B cell (primary cell): ENCODE results near the gene TPO. TPM values are rescaled to one million over a fixed set of nuclear protein-coding genes. Genes with fewer than 3 reads are reported as not detected.

Experiments used
- ATAC-seq: fragments of 200-7000 bp; cut with Tn5 transposase; one replicate; pipeline ENCODE4 v1.10.0; 2021; ENCODE audit warnings: low read depth, mild to moderate bottlenecking, moderate number of reproducible peaks, moderate library complexity
- CTCF ChIA-PET: fragments of 350-600 bp; sonication (Branson Sonifier 250); formaldehyde crosslinking; loops from one replicate; lab custom pipeline; 2021; ENCODE audit warnings: antibody characterized with exemption, inconsistent platforms; lab: Charles Lee
- POLR2A ChIA-PET: fragments of 350-600 bp; sonication (Branson Sonifier 250); formaldehyde crosslinking; loops from one replicate; lab custom pipeline; 2021; ENCODE audit warnings: antibody characterized with exemption; lab: Charles Lee
- DNase-seq: peaks from one replicate; pipeline ENCODE4 v3.0.0; 2013
- H2AFZ ChIP-seq: 2 replicates; pipeline ENCODE4 v1.6.1; 2012; ENCODE audit warnings: mild to moderate bottlenecking, low read depth, low read length; ENCODE audit not compliant: insufficient read depth, poor library complexity, severe bottlenecking
- H3K27ac ChIP-seq, 2 donors: 1 replicate in 1 of 2; 2 replicates in 1 of 2; pipeline ENCODE4 v1.5.1; 2012 to 2013; ENCODE audit warnings: low read length in 2 of 2, mild to moderate bottlenecking in 2 of 2, moderate library complexity in 1 of 2
- H3K27me3 ChIP-seq, 4 experiments: fragments of 200-600 bp in 1 of 4; sonication (generic) in 1 of 4; replicated peaks in 1 of 4; 1 replicate in 2 of 4; 2 replicates in 2 of 4; pipeline versions ENCODE4 v1.6.1 to v1.7.0; 2013 to 2016; ENCODE audit warnings: low read length in 3 of 4, mild to moderate bottlenecking in 2 of 4, mixed read lengths in 1 of 4, moderate library complexity in 1 of 4; ENCODE audit not compliant: insufficient read depth in 4 of 4, control insufficient read depth in 3 of 4; ENCODE audit errors: control extremely low read depth in 1 of 4
- H3K36me3 ChIP-seq, 2 experiments: replicated peaks in 1 of 2; 1 replicate in 1 of 2; 2 replicates in 1 of 2; pipeline versions ENCODE4 v1.6.1 to v1.7.1; 2013; ENCODE audit warnings: low read length in 1 of 2; ENCODE audit not compliant: insufficient read depth in 2 of 2, control insufficient read depth in 1 of 2; ENCODE audit errors: control extremely low read depth in 1 of 2, extremely low read depth in 1 of 2
- H3K4me1 ChIP-seq, 2 donors: fragments of 200-600 bp in 1 of 2; sonication (generic) in 1 of 2; 1 replicate in 1 of 2; 2 replicates in 1 of 2; pipeline versions ENCODE4 v1.5.1 to v1.6.1; 2013 to 2017; ENCODE audit warnings: low read length in 2 of 2; ENCODE audit not compliant: control insufficient read depth in 2 of 2, insufficient read depth in 2 of 2
- H3K4me2 ChIP-seq: replicated peaks from 2 replicates; pipeline ENCODE3; 2012; ENCODE audit warnings: mild to moderate bottlenecking, low read depth, low read length; ENCODE audit not compliant: poor library complexity, severe bottlenecking
- H3K4me3 ChIP-seq, 5 experiments: fragments of 200-600 bp in 1 of 5; sonication (generic) in 1 of 5; 1 replicate in 3 of 5; 2 replicates in 2 of 5; pipeline versions ENCODE4 v1.5.1 to v1.7.0; 2011 to 2016; ENCODE audit warnings: low read length in 4 of 5, mild to moderate bottlenecking in 4 of 5, low read depth in 2 of 5, control low read depth in 1 of 5, moderate library complexity in 1 of 5; ENCODE audit not compliant: insufficient read depth in 1 of 5; ENCODE audit errors: control extremely low read depth in 1 of 5, extremely low read depth in 1 of 5
- H3K79me2 ChIP-seq: fragments of 200-600 bp; sonication (generic); one replicate; pipeline ENCODE4 v1.6.0; 2016; ENCODE audit warnings: low read length; ENCODE audit not compliant: control insufficient read depth, insufficient read depth
- H3K9ac ChIP-seq: fragments of 200-600 bp; sonication (generic); 2 replicates; pipeline ENCODE4 v1.6.1; 2017; ENCODE audit warnings: mild to moderate bottlenecking, low read length, moderate library complexity
- H3K9me3 ChIP-seq, 3 donors: one replicate each; pipeline versions ENCODE4 v1.6.1 to v1.7.1; 2013; ENCODE audit warnings: low read length in 2 of 3; ENCODE audit not compliant: control insufficient read depth in 2 of 3, insufficient read depth in 1 of 3; ENCODE audit errors: control extremely low read depth in 1 of 3
- H4K20me1 ChIP-seq: 2 replicates; pipeline ENCODE4 v1.6.0; 2012; ENCODE audit warnings: mild to moderate bottlenecking, low read length; ENCODE audit not compliant: insufficient read depth, control insufficient read depth, poor library complexity, severe bottlenecking
- H3K27ac Mint-ChIP-seq: one replicate; pipeline ENCODE4 v1.8.0; 2021; ENCODE audit warnings: mixed read lengths
- H3K27me3 Mint-ChIP-seq: one replicate; pipeline ENCODE4 v1.8.0; 2021; ENCODE audit warnings: mixed read lengths
- H3K4me1 Mint-ChIP-seq: one replicate; pipeline ENCODE4 v1.8.0; 2021; ENCODE audit warnings: mixed read lengths
- H3K4me3 Mint-ChIP-seq: one replicate; pipeline ENCODE4 v1.8.0; 2021; ENCODE audit warnings: mixed read lengths
- H3K9me3 Mint-ChIP-seq: one replicate; pipeline ENCODE4 v1.8.0; 2022; ENCODE audit warnings: mixed read lengths; ENCODE audit not compliant: insufficient read depth
- CTCF ChIP-seq: fragments of 200-600 bp; IDR thresholded peaks from one replicate; pipeline ENCODE4 v1.8.0; 2022; ENCODE audit warnings: antibody characterized with exemption, mild to moderate bottlenecking
- EZH2 ChIP-seq: IDR thresholded peaks from 2 replicates; pipeline ENCODE4 v1.6.1; 2012; ENCODE audit warnings: borderline replicate concordance, low read depth, mild to moderate bottlenecking, moderate library complexity, low read length; ENCODE audit not compliant: insufficient read depth, poor library complexity, severe bottlenecking
- WGBS: methylation state at CpG from one replicate; pipeline ENCODE4 v1.1.5; 2013; ENCODE audit warnings: missing lambda C conversion rate; ENCODE audit not compliant: insufficient coverage; 5-methylcytosine and 5-hydroxymethylcytosine counted together
- intact Hi-C: fragments of 100-400 bp; cut with micrococcal nuclease; formaldehyde crosslinking; loops from one replicate; pipeline ENCODE4 v1.10.0; 2022
- polyA plus RNA-seq: library from polyadenylated mRNA; depleted of rRNA; stranded (reverse); fragments of >200 nt; gene quantifications from 2 replicates; pipeline ENCODE4 v1.2.3, GENCODE V29; 2012
- total RNA-seq, 2 donors: library from RNA; stranded (reverse); fragments of 120-200 nt in 1 of 2; gene quantifications; 1 replicate in 1 of 2; 2 replicates in 1 of 2; pipeline versions ENCODE4 v1.2.3 to v1.2.4, GENCODE V29; 2013 to 2022

The TPO gene
- total and polyA plus RNA-seq, 2 donors (not counting 1 experiment from before 2014, with no cell fraction given) = not detected

- Mint-ChIP-seq H3K4me3 (no peak overlapping the region), H3K9me3 (no peaks in the 10 kb centered on the region), H3K27me3 (no peaks in the 10 kb centered on the region), H3K27ac (no peak overlapping the region), H3K4me1 (peaks cover 9% of the 10 kb centered on the region)
- WGBS = 34% methylated on average over 7 of the region's 10 CpGs
- Histone ChIP-seq H3K79me2 (no peaks in the 10 kb centered on the region), H3K9me3 (no peaks in the 10 kb centered on the region), H4K20me1 (no peaks in the 10 kb centered on the region), H3K9ac (no peak overlapping the region), H3K4me3 (no peak overlapping the region), H3K36me3 (no peaks in the 10 kb centered on the region), H3K27ac (peak overlapping the region in 1 of 2 donors; percentile 10), H3K4me2 (no peak overlapping the region), H3K27me3 (no peaks in the 10 kb centered on the region), H3K4me1 (peaks cover 14 to 19% of the 10 kb centered on the region in 2 donors), H2AFZ (no peak overlapping the region)
- ChIA-PET CTCF (no interaction called here), POLR2A (no interaction called here)
- TF ChIP-seq EZH2 = no peak
- TF ChIP-seq CTCF = no peak
- DNase-seq (no peak), ATAC-seq (no peak)
- intact Hi-C loops = no loop called here
Measured at GRCh38 chr2:1518867-1519530, 105.7 kb downstream of the TPO start.

- H3K4me3 Mint-ChIP-seq = no peak overlapping the region
- Histone ChIP-seq H3K79me2 (no peaks in the 10 kb centered on the region), H3K9me3 (peaks cover 0 to 3% (median 0%) of the 10 kb centered on the region in 3 donors), H3K27me3 (no peaks in the 10 kb centered on the region), H3K9ac (no peak overlapping the region), H4K20me1 (no peaks in the 10 kb centered on the region), H3K4me3 (no peak overlapping the region), H2AFZ (no peak overlapping the region), H3K4me1 (peaks cover 14 to 19% of the 10 kb centered on the region in 2 donors), H3K4me2 (no peak overlapping the region), H3K36me3 (no peaks in the 10 kb centered on the region), H3K27ac (no peak overlapping the region)
- ATAC-seq (no peak), DNase-seq (no peak)
- no peak for TF ChIP-seq CTCF
- TF ChIP-seq EZH2 = no peak
- ChIA-PET POLR2A (no interaction called here), CTCF (interaction anchor here (1.2 kb wide), 1 partner anchor 27 kb away, joined by 3 read pairs; no protein-coding TSS in a partner anchor)
- intact Hi-C loops = no loop called here
- peaks cover 9% of the 10 kb centered on the region for H3K4me1 Mint-ChIP-seq
- 90% methylated on average over 16 of the region's 21 CpGs for WGBS
- H3K9me3 Mint-ChIP-seq = no peaks in the 10 kb centered on the region
- no peaks in the 10 kb centered on the region for H3K27me3 Mint-ChIP-seq
- H3K27ac Mint-ChIP-seq = no peak overlapping the region
Measured at GRCh38 chr2:1521191-1521877, 108.1 kb downstream of the TPO start.
